ENCODE results near the gene MIEF2. TPM values are rescaled to one million over a fixed set of nuclear protein-coding genes. Genes with fewer than 3 reads are reported as not detected.

The MIEF2 gene
- total and polyA plus RNA-seq, 10 of the 15 experiments (the other 5 are each of a cell fraction or from before 2014, with no cell fraction given): 0.16 to 9.2 (median 4.1) TPM

GRCh38 chr17:18260332-18261145 lies at the start of gene MIEF2 (continued):
- no peak for TF ChIP-seq RELA (IDR thresholded peaks at IDR 0.05; ENCODE audit: borderline replicate concordance, partially characterized antibody)
- no peak for TF ChIP-seq ZSCAN29 (IDR thresholded peaks at IDR 0.05)
- TF ChIP-seq KDM1A (IDR thresholded peaks at IDR 0.05; ENCODE audit: borderline replicate concordance): no peak
- TF ChIP-seq ZNF217 (IDR thresholded peaks at IDR 0.05): 0 out of 2 replicates have a peak, but pooled peaks have one; percentile 21
- peak; percentile 89; the same call in 1 of the 2 replicates for TF ChIP-seq CHD2 (IDR thresholded peaks at IDR 0.05; ENCODE audit: borderline replicate concordance, low read depth, low read length)
- TF ChIP-seq ZNF687 (IDR thresholded peaks at IDR 0.05): no peak
- no peak for TF ChIP-seq KAT2A (conservative IDR thresholded peaks at IDR 0.05; ENCODE audit: control insufficient read depth, low read depth, low read length)
- TF ChIP-seq E2F4 (IDR thresholded peaks at IDR 0.05; ENCODE audit: low read depth, low read length): peak; percentile 14; the same call in 1 of the 2 replicates
- TF ChIP-seq POLR2AphosphoS5 (IDR thresholded peaks at IDR 0.05; ENCODE audit: low read length): peak; percentile 44; the same call in 1 of the 2 replicates
- no peak for TF ChIP-seq ZBTB33 (IDR thresholded peaks at IDR 0.05)
- peak; percentile 37; the same call in 1 of the 2 replicates for TF ChIP-seq ZNF207 (IDR thresholded peaks at IDR 0.05; ENCODE audit: borderline replicate concordance)
- no peak; the same call in 1 of the 2 replicates for TF ChIP-seq RUNX3 (IDR thresholded peaks at IDR 0.05; ENCODE audit: low read length)
- TF ChIP-seq NFIC (IDR thresholded peaks at IDR 0.05; ENCODE audit: low read depth, low read length): no peak
- TF ChIP-seq MYC (IDR thresholded peaks at IDR 0.05; ENCODE audit: insufficient read depth, insufficient read length, insufficient replicate concordance, low read length, severe bottlenecking): no peak
- no peak for TF ChIP-seq TBL1XR1 (IDR thresholded peaks at IDR 0.05; ENCODE audit: low read depth, low read length)
- TF ChIP-seq CBX5 (IDR thresholded peaks at IDR 0.05; ENCODE audit: low read depth): no peak
- 0 out of 2 replicates have a peak, but pooled peaks have one; percentile 30 for TF ChIP-seq JUND (IDR thresholded peaks at IDR 0.05; ENCODE audit: low read depth, low read length)
- no peak for TF ChIP-seq TARDBP (IDR thresholded peaks at IDR 0.05; ENCODE audit: borderline replicate concordance)
- TF ChIP-seq TCF3 (IDR thresholded peaks at IDR 0.05; ENCODE audit: borderline replicate concordance, insufficient read depth, low read depth, low read length): 0 out of 2 replicates have a peak, but pooled peaks have one; percentile 19
- no peak for TF ChIP-seq EP300 (IDR thresholded peaks at IDR 0.05; ENCODE audit: borderline replicate concordance in 1 of 2, control insufficient read depth in 1 of 2, low read depth in 2 of 2, low read length in 2 of 2)
- no peak for TF ChIP-seq SPI1 (IDR thresholded peaks at IDR 0.05; ENCODE audit: borderline replicate concordance, insufficient read depth, low read depth, low read length)
- TF ChIP-seq SP1 (IDR thresholded peaks at IDR 0.05; ENCODE audit: low read depth, low read length): peak; percentile 94

Data from GM12878 (cell line).